Measurements from ENCODE around the gene KLRB1.
"Not testable (repeated sequence)": the region's sequence is repeated elsewhere in the genome, so short reads cannot be mapped to it uniquely, and the experiment has no call there.

KLRB1 gene

GRCh38 chr12:9607716-9608115, at the start of gene KLRB1:
Gene KLRB1, minus strand, starts transcription at chr12:9607916. Its CDS starts 77 bp downstream, at chr12:9607839.
- Mint-ChIP-seq H3K9me3 (peaks cover 6% of the 10 kb centered on the region), H3K4me3 (peak within 1 kb of the TSS; percentile 63), H3K36me3 (ENCODE audit: low read depth) (peaks cover 7% of the 10 kb centered on the region), H3K27me3 (no peaks in the 10 kb centered on the region), H3K27ac (peak within 1 kb of the TSS; percentile 71), H3K4me1 (ENCODE audit: low read depth) (peaks cover 36% of the 10 kb centered on the region)
- no peak for DNase-seq

- H3K4me1 Mint-ChIP-seq (ENCODE audit: low read depth): peaks cover 66% of the 10 kb centered on the region
These were observed 43.6 kb upstream of the KLRB1 start for GRCh38 chr12:9651265-9651729.

GRCh38 chr12:9650151-9650576, 42.4 kb upstream of the KLRB1 start:
- H3K36me3 Mint-ChIP-seq (ENCODE audit: low read depth): peaks cover 84% of the 10 kb centered on the region
- H3K27me3 Mint-ChIP-seq: no peaks in the 10 kb centered on the region
- peak overlapping the region; percentile 98 for H3K27ac Mint-ChIP-seq
- H3K4me1 Mint-ChIP-seq (ENCODE audit: low read depth): peaks cover 66% of the 10 kb centered on the region
- peak overlapping the region; percentile 93 for H3K4me3 Mint-ChIP-seq
- no peak for DNase-seq
- peaks cover 12% of the 10 kb centered on the region for H3K9me3 Mint-ChIP-seq

More at GRCh38 chr12:9651265-9651729, 43.6 kb upstream of the KLRB1 start:
- peak; percentile 72 for DNase-seq
- peak overlapping the region; percentile 93 for H3K4me3 Mint-ChIP-seq
- peaks cover 6% of the 10 kb centered on the region for H3K9me3 Mint-ChIP-seq
- H3K27ac Mint-ChIP-seq: peak overlapping the region; percentile 98
- peaks cover 87% of the 10 kb centered on the region for H3K36me3 Mint-ChIP-seq (ENCODE audit: low read depth)
- no peaks in the 10 kb centered on the region for H3K27me3 Mint-ChIP-seq

- H3K27ac Mint-ChIP-seq: peak overlapping the region; percentile 98
- H3K27me3 Mint-ChIP-seq: no peaks in the 10 kb centered on the region
- peaks cover 84% of the 10 kb centered on the region for H3K36me3 Mint-ChIP-seq (ENCODE audit: low read depth)
- peak; percentile 71 for DNase-seq
- peaks cover 66% of the 10 kb centered on the region for H3K4me1 Mint-ChIP-seq (ENCODE audit: low read depth)
- peaks cover 19% of the 10 kb centered on the region for H3K9me3 Mint-ChIP-seq
- H3K4me3 Mint-ChIP-seq: peak overlapping the region; percentile 93
These were observed 41.8 kb upstream of the KLRB1 start for GRCh38 chr12:9649532-9649940.

GRCh38 chr12:9648701-9649531, 41.2 kb upstream of the KLRB1 start:
- Mint-ChIP-seq H3K36me3 (ENCODE audit: low read depth) (peaks cover 81% of the 10 kb centered on the region), H3K4me3 (peak overlapping the region; percentile 93), H3K4me1 (ENCODE audit: low read depth) (peaks cover 66% of the 10 kb centered on the region), H3K9me3 (peaks cover 20% of the 10 kb centered on the region), H3K27ac (peak overlapping the region; percentile 98), H3K27me3 (no peaks in the 10 kb centered on the region)
- no peak for DNase-seq

- peaks cover 20% of the 10 kb centered on the region for H3K9me3 Mint-ChIP-seq
- peak overlapping the region; percentile 98 for H3K27ac Mint-ChIP-seq
- peaks cover 77% of the 10 kb centered on the region for H3K36me3 Mint-ChIP-seq (ENCODE audit: low read depth)
- H3K27me3 Mint-ChIP-seq: no peaks in the 10 kb centered on the region
- peak; percentile 96 for DNase-seq
- peaks cover 66% of the 10 kb centered on the region for H3K4me1 Mint-ChIP-seq (ENCODE audit: low read depth)
- peak overlapping the region; percentile 93 for H3K4me3 Mint-ChIP-seq
These were observed 40.3 kb upstream of the KLRB1 start for GRCh38 chr12:9647825-9648700.

GRCh38 chr12:9646794-9647781, 39.4 kb upstream of the KLRB1 start:
- Mint-ChIP-seq H3K36me3 (ENCODE audit: low read depth) (peaks cover 77% of the 10 kb centered on the region), H3K9me3 (peaks cover 26% of the 10 kb centered on the region), H3K27ac (peak overlapping the region; percentile 98), H3K4me1 (ENCODE audit: low read depth) (peaks cover 68% of the 10 kb centered on the region), H3K4me3 (peak overlapping the region; percentile 93), H3K27me3 (no peaks in the 10 kb centered on the region)
- DNase-seq: no peak

- H3K36me3 Mint-ChIP-seq (ENCODE audit: low read depth): peaks cover 69% of the 10 kb centered on the region
- H3K4me3 Mint-ChIP-seq: peak overlapping the region; percentile 48
- DNase-seq, H3K27me3 Mint-ChIP-seq: not testable (repeated sequence)
- H3K4me1 Mint-ChIP-seq (ENCODE audit: low read depth): peaks cover 56% of the 10 kb centered on the region
- peak overlapping the region; percentile 83 for H3K27ac Mint-ChIP-seq
- H3K9me3 Mint-ChIP-seq: peaks cover 30% of the 10 kb centered on the region
These were observed 37.4 kb upstream of the KLRB1 start for GRCh38 chr12:9644985-9645551.

- Mint-ChIP-seq H3K4me3 (peak overlapping the region; percentile 26), H3K27ac (peak overlapping the region; percentile 63), H3K9me3 (peaks cover 36% of the 10 kb centered on the region), H3K4me1 (ENCODE audit: low read depth) (peaks cover 62% of the 10 kb centered on the region), H3K36me3 (ENCODE audit: low read depth) (peaks cover 59% of the 10 kb centered on the region), H3K27me3 (no peaks in the 10 kb centered on the region)
- no peak for DNase-seq
These were observed 35.5 kb upstream of the KLRB1 start for GRCh38 chr12:9643266-9643660.

- H3K27ac Mint-ChIP-seq: peak overlapping the region; percentile 63
These were observed 35.0 kb upstream of the KLRB1 start for GRCh38 chr12:9642606-9643265.

GRCh38 chr12:9640024-9640423, 32.3 kb upstream of the KLRB1 start:
- Mint-ChIP-seq H3K36me3 (ENCODE audit: low read depth) (peaks cover 51% of the 10 kb centered on the region), H3K4me1 (ENCODE audit: low read depth) (peaks cover 65% of the 10 kb centered on the region), H3K4me3 (no peak overlapping the region), H3K27me3 (no peaks in the 10 kb centered on the region), H3K9me3 (peaks cover 35% of the 10 kb centered on the region), H3K27ac (no peak overlapping the region)
- DNase-seq: no peak

More at GRCh38 chr12:9642606-9643265, 35.0 kb upstream of the KLRB1 start:
- Mint-ChIP-seq H3K4me1 (ENCODE audit: low read depth) (peaks cover 65% of the 10 kb centered on the region), H3K4me3 (peak overlapping the region; percentile 26), H3K9me3 (peaks cover 36% of the 10 kb centered on the region), H3K36me3 (ENCODE audit: low read depth) (peaks cover 56% of the 10 kb centered on the region), H3K27me3 (no peaks in the 10 kb centered on the region)
- no peak for DNase-seq

GRCh38 chr12:9636851-9637206, 29.1 kb upstream of the KLRB1 start:
- Mint-ChIP-seq H3K36me3 (ENCODE audit: low read depth) (peaks cover 31% of the 10 kb centered on the region), H3K27ac (peak overlapping the region; percentile 27), H3K4me3 (no peak overlapping the region), H3K9me3 (peaks cover 24% of the 10 kb centered on the region), H3K27me3 (no peaks in the 10 kb centered on the region), H3K4me1 (ENCODE audit: low read depth) (peaks cover 61% of the 10 kb centered on the region)
- DNase-seq: no peak

Measured in activated T-cell treated with anti-CD3 and anti-CD28 coated beads, Interleukin-2, amount 50 U/mL, for 24 hours (primary cell).